Natural killer cell (primary cell): Measurements from ENCODE around the gene PPP2R5A. TPM values are rescaled to one million over a fixed set of nuclear protein-coding genes. Genes with fewer than 3 reads are reported as not detected.

Experiments
- ATAC-seq, 3 donors: fragments of 150-1000 bp in 2 of 3; fragments of 200-7000 bp in 1 of 3; cut with Tn5 transposase; 1 replicate in 1 of 3; 2 replicates in 2 of 3; pipeline ENCODE4 v1.10.0; 2021; ENCODE audit warnings: mild to moderate bottlenecking in 2 of 3, moderate library complexity in 2 of 3
- DNase-seq, 2 donors: peaks; one replicate each; pipeline versions ENCODE4 v3.0.0 to v3.0.0-alpha.2; 2013 to 2021; ENCODE audit warnings: mixed read lengths in 1 of 2
- H3K27ac ChIP-seq: one replicate; pipeline ENCODE4 v1.5.1; 2013; ENCODE audit warnings: mild to moderate bottlenecking, low read length
- H3K27me3 ChIP-seq: one replicate; pipeline ENCODE4 v1.6.1; 2013; ENCODE audit warnings: low read length; ENCODE audit not compliant: control insufficient read depth, insufficient read depth
- H3K36me3 ChIP-seq: one replicate; pipeline ENCODE4 v1.6.1; 2013; ENCODE audit warnings: low read length; ENCODE audit not compliant: control insufficient read depth, insufficient read depth
- H3K4me1 ChIP-seq: one replicate; pipeline ENCODE4 v1.6.1; 2013; ENCODE audit warnings: low read length; ENCODE audit not compliant: control insufficient read depth, insufficient read depth
- H3K4me3 ChIP-seq: one replicate; pipeline ENCODE4 v1.5.1; 2013; ENCODE audit warnings: low read length
- H3K9me3 ChIP-seq: one replicate; pipeline ENCODE4 v1.6.1; 2013; ENCODE audit warnings: low read length; ENCODE audit not compliant: control insufficient read depth, insufficient read depth
- H3K27ac Mint-ChIP-seq, 2 donors: one replicate each; pipeline ENCODE4 v1.8.0; 2022; ENCODE audit warnings: mild to moderate bottlenecking in 2 of 2, mixed read lengths in 2 of 2, moderate library complexity in 1 of 2
- H3K27me3 Mint-ChIP-seq, 2 donors: one replicate each; pipeline ENCODE4 v1.8.0; 2022; ENCODE audit warnings: low read depth in 2 of 2, mixed read lengths in 2 of 2
- H3K36me3 Mint-ChIP-seq: one replicate; pipeline ENCODE4 v1.8.0; 2022; ENCODE audit warnings: mixed read lengths
- H3K4me1 Mint-ChIP-seq, 2 donors: one replicate each; pipeline ENCODE4 v1.8.0; 2022; ENCODE audit warnings: mixed read lengths in 2 of 2
- H3K4me3 Mint-ChIP-seq: one replicate; pipeline ENCODE4 v1.8.0; 2022; ENCODE audit warnings: mild to moderate bottlenecking, moderate library complexity, mixed read lengths
- H3K9me3 Mint-ChIP-seq, 2 donors: one replicate each; pipeline ENCODE4 v1.8.0; 2022; ENCODE audit warnings: mixed read lengths in 2 of 2
- WGBS: methylation state at CpG from one replicate; pipeline ENCODE4 v1.1.7; 2013; ENCODE audit warnings: missing lambda C conversion rate; ENCODE audit not compliant: insufficient coverage; 5-methylcytosine and 5-hydroxymethylcytosine counted together
- intact Hi-C: fragments of 100-400 bp; cut with micrococcal nuclease; formaldehyde crosslinking; loops from one replicate; pipeline ENCODE4 v1.14.2; 2022
- total RNA-seq, 4 donors: library from RNA; stranded (reverse); fragments of 120-200 nt in 1 of 4; gene quantifications; one replicate each; pipeline versions ENCODE4 v1.2.3 to v1.2.4, GENCODE V29; 2013 to 2022
- TF ChIP-seq, protein P1 (sequence below): fragments of 200-600 bp; IDR thresholded peaks from one replicate; pipeline ENCODE4 v1.8.0; 2022; ENCODE audit warnings: antibody characterized with exemption

The PPP2R5A gene
- total RNA-seq, 3 donors from 2014 or later (not counting 1 experiment from before 2014, with no cell fraction given): 74.0 to 99.8 (median 86.4) TPM

DNA sequence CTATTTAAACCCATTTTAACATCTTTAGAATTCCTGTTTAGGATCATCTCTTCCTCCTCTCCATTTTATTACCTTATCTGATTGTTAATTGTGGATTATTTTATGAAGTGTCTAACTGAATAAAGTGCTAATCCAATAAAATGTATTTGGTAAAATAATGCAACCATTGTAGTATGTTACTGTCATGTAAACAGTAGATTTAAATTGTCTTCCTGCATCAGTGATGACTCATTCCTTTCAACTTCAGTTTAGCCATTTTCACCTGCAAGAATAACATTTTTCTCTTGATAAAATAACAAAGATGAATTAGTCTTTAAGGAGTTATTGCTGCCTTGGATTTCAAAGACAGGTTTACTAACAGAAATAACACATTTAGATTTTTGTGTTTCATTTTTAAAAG lies 5.4 kb downstream of the PPP2R5A start:
- H3K4me1 Mint-ChIP-seq: peaks cover 83 to 85% of the 10 kb centered on the region in 2 donors
- TF ChIP-seq, protein P1, sequence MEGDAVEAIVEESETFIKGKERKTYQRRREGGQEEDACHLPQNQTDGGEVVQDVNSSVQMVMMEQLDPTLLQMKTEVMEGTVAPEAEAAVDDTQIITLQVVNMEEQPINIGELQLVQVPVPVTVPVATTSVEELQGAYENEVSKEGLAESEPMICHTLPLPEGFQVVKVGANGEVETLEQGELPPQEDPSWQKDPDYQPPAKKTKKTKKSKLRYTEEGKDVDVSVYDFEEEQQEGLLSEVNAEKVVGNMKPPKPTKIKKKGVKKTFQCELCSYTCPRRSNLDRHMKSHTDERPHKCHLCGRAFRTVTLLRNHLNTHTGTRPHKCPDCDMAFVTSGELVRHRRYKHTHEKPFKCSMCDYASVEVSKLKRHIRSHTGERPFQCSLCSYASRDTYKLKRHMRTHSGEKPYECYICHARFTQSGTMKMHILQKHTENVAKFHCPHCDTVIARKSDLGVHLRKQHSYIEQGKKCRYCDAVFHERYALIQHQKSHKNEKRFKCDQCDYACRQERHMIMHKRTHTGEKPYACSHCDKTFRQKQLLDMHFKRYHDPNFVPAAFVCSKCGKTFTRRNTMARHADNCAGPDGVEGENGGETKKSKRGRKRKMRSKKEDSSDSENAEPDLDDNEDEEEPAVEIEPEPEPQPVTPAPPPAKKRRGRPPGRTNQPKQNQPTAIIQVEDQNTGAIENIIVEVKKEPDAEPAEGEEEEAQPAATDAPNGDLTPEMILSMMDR: no peak

DNA sequence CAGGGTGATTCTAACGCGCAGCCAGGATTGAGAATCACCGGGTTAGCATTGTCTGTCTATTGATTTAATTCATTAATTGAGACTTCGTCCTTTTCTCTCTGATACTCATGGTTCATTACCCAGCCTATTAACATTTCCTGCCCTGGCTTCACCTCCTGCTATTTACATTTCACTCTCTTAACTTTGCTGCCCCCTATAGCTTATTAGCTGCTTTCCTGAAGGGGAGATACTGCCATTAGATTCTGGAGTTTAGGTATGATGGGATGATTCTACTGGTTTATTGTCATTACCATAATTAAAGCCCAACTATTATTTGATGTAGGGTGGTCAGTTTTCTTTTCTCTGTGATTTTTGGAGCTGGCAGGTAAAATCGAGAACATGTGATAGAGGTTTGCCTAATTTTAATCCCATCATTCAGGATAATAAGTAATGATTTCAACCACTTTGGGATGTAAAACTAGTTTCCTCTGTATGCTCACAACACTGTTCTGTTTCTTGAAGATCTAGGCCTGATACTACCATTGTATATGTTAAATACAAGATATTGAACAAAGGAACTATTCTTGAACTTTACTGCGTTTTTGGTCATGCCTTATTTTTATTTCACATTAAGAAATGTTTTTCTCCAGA lies 6.4 kb downstream of the PPP2R5A start:
- TF ChIP-seq, protein P1: peak; percentile 81
- peak in 1 of 2 donors; percentile 78 for DNase-seq
- ATAC-seq: peak; percentile 87 to 92 (median 92)
- peaks cover 17% of the 10 kb centered on the region for H3K4me1 ChIP-seq
- WGBS: 57% methylated on average over 5 of the region's 6 CpGs
- Mint-ChIP-seq H3K36me3 (peaks cover 3% of the 10 kb centered on the region), H3K27ac (peak overlapping the region; percentile 39 to 81), H3K4me1 (peaks cover 86 to 91% of the 10 kb centered on the region in 2 donors), H3K9me3 (no peaks in the 10 kb centered on the region), H3K27me3 (no peaks in the 10 kb centered on the region), H3K4me3 (peak overlapping the region; percentile 71)
- H3K27ac ChIP-seq: no peak overlapping the region
- peaks cover 4% of the 10 kb centered on the region for H3K36me3 ChIP-seq
- no peak overlapping the region for H3K4me3 ChIP-seq
- no peaks in the 10 kb centered on the region for H3K27me3 ChIP-seq
- intact Hi-C loops: loop anchor here (1.0 kb wide), 3 partner anchors 221 to 256 kb away; partner anchors contain the start of genes DTL and INTS7
- H3K9me3 ChIP-seq: no peaks in the 10 kb centered on the region

More for the DNA sequence above, 5.4 kb downstream of the PPP2R5A start:
- Histone ChIP-seq H3K9me3 (no peaks in the 10 kb centered on the region), H3K27me3 (no peaks in the 10 kb centered on the region), H3K36me3 (peaks cover 4% of the 10 kb centered on the region), H3K4me3 (no peak overlapping the region), H3K4me1 (peaks cover 17% of the 10 kb centered on the region), H3K27ac (no peak overlapping the region)
- H3K27ac Mint-ChIP-seq: peak overlapping the region; percentile 39 to 81
- H3K9me3 Mint-ChIP-seq: no peaks in the 10 kb centered on the region
- peak overlapping the region; percentile 79 for H3K4me3 Mint-ChIP-seq
- peaks cover 8% of the 10 kb centered on the region for H3K36me3 Mint-ChIP-seq
- ATAC-seq: no peak
- intact Hi-C loops: loop anchor here (1.0 kb wide), 3 partner anchors 220 to 255 kb away; partner anchors contain the start of genes DTL and INTS7
- no peaks in the 10 kb centered on the region for H3K27me3 Mint-ChIP-seq
- peak in 1 of 2 donors; percentile 19 for DNase-seq

DNA sequence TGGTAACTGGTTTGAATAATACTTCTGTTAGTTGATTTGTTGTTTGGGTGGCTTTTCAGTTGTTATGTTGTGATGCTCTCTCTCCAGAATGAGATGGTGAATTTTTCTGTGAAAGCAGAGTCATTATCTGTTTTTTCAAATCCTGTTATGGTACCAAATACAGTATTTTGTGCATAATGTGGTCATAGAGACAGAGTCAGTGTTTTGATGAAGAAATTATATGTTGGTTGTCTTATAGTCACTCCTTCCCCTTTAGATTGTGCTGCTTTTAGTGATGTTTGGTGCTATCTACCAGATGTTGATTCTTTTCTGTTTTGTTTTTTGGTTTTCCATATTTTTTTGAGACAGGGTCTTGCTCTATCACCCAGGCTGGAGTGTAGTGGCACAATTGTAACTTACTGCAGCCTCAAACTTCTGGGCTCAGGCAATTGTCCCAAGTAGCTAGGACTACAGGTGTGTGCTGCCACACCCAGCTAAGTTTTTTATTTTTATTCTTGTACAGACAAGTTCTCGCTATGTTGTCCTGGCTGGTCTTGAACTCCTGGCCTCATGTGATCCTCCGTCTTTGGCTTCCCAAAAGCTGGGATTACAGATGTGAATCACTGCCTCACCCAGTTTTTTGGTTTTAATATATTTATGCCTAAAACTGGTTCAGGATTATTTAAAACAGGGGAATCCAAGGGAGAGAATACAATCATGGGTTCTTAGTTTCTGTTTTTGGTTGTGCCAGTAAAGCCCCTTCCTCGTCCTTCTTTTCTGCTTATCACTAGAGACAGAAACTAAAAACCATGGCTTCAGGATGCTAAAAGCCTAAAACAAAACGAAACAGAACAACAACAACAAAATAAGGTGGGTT lies 7.3 kb downstream of the PPP2R5A start:
- Histone ChIP-seq H3K27me3 (no peaks in the 10 kb centered on the region), H3K9me3 (no peaks in the 10 kb centered on the region), H3K27ac (no peak overlapping the region), H3K4me1 (peaks cover 22% of the 10 kb centered on the region), H3K4me3 (no peak overlapping the region), H3K36me3 (peaks cover 4% of the 10 kb centered on the region)
- ATAC-seq (no peak), DNase-seq (no peak)
- WGBS: 65% methylated on average over 3 of the region's 4 CpGs
- Mint-ChIP-seq H3K27ac (peak overlapping the region; percentile 39 to 81), H3K9me3 (no peaks in the 10 kb centered on the region), H3K27me3 (no peaks in the 10 kb centered on the region), H3K4me1 (peaks cover 77 to 84% of the 10 kb centered on the region in 2 donors), H3K4me3 (peak overlapping the region; percentile 71), H3K36me3 (no peaks in the 10 kb centered on the region)
- intact Hi-C loops: no loop called here
- TF ChIP-seq, protein P1: no peak
